Inflammatory macrophage (primary cell): ENCODE data around the gene ZIC2.
"Not testable (repeated sequence)": the region's sequence is repeated elsewhere in the genome, so short reads cannot be mapped to it uniquely, and the experiment has no call there.

ENCODE experiments used
- DNase-seq, 2 donors: peaks; one replicate each; pipeline ENCODE4 v3.0.0-alpha.2; 2020 to 2022
- total RNA-seq, 18 experiments: gene quantifications; one replicate each; lab custom pipeline; 2026; ENCODE audit warnings: mixed read lengths in 6 of 18, inconsistent platforms in 2 of 18; lab: John Stamatoyannopoulos, UW

The ZIC2 gene
- 0 to 0.17 (median 0) reads per million in 18 experiments for total RNA-seq

- DNase-seq, result no peak
Observed at GRCh38 chr13:99981735-99982035, at the start of gene ZIC2. Gene ZIC2, plus strand, starts transcription at chr13:99981784. Its CDS starts 281 bp downstream, at chr13:99982065.

GRCh38 chr13:99932912-99933311, 48.7 kb upstream of the ZIC2 start:
- DNase-seq, result no peak

- DNase-seq, result no peak
Observed at GRCh38 chr13:99935772-99936171, 45.8 kb upstream of the ZIC2 start.

- DNase-seq, result no peak
Observed at GRCh38 chr13:99938635-99939034, 42.9 kb upstream of the ZIC2 start.

GRCh38 chr13:99941086-99941485, 40.5 kb upstream of the ZIC2 start:
- DNase-seq, result no peak

- no peak for DNase-seq
Observed at GRCh38 chr13:99941911-99942310, 39.7 kb upstream of the ZIC2 start.

- DNase-seq, result no peak
Observed at GRCh38 chr13:99944102-99944501, 37.5 kb upstream of the ZIC2 start.

- no peak for DNase-seq
Observed at GRCh38 chr13:99944606-99945005, 37.0 kb upstream of the ZIC2 start.

GRCh38 chr13:99945515-99945914, 36.1 kb upstream of the ZIC2 start:
- not testable (repeated sequence) for DNase-seq

GRCh38 chr13:99947666-99948065, 33.9 kb upstream of the ZIC2 start:
- no peak for DNase-seq

GRCh38 chr13:99948411-99948810, 33.2 kb upstream of the ZIC2 start:
- DNase-seq, result no peak

GRCh38 chr13:99948907-99949678, 32.5 kb upstream of the ZIC2 start:
- no peak for DNase-seq

GRCh38 chr13:99949679-99950413, 31.7 kb upstream of the ZIC2 start:
- DNase-seq, result no peak

GRCh38 chr13:99951666-99952065, 29.9 kb upstream of the ZIC2 start:
- not testable (repeated sequence) for DNase-seq

GRCh38 chr13:99953138-99953755, 28.3 kb upstream of the ZIC2 start:
- DNase-seq, result no peak

GRCh38 chr13:99955107-99955746, 26.4 kb upstream of the ZIC2 start:
- DNase-seq, result no peak

- DNase-seq, result no peak
Observed at GRCh38 chr13:99955747-99956472, 25.7 kb upstream of the ZIC2 start.

- DNase-seq, result no peak
Observed at GRCh38 chr13:99956473-99957349, 24.9 kb upstream of the ZIC2 start.

GRCh38 chr13:99958406-99959126, 23.0 kb upstream of the ZIC2 start:
- no peak for DNase-seq

- no peak for DNase-seq
Observed at GRCh38 chr13:99959127-99959539, 22.5 kb upstream of the ZIC2 start.
